ENCODE data around the gene KCNH4. TPM values are rescaled to one million over a fixed set of nuclear protein-coding genes. Genes with fewer than 3 reads are reported as not detected.
A peak's percentile ranks its signal among the peaks of the same experiment; 100 is the strongest.

Gene KCNH4
- total RNA-seq, 2 donors from 2014 or later = 0.33 to 2.5 TPM

- H3K4me1 Mint-ChIP-seq (ENCODE audit: low read depth in 2 of 2) = peaks cover 22 to 27% of the 10 kb centered on the region in 2 donors
- no peaks in the 10 kb centered on the region for H3K27me3 Mint-ChIP-seq
- H3K9me3 Mint-ChIP-seq = no peaks in the 10 kb centered on the region
- H3K27ac Mint-ChIP-seq = no peak overlapping the region
- H3K36me3 Mint-ChIP-seq = no peaks in the 10 kb centered on the region
- ATAC-seq (no peak), DNase-seq (ENCODE audit: low spot score) (no peak)
- H3K4me3 Mint-ChIP-seq = peak overlapping the region; percentile 55
Observed at GRCh38 chr17:42120161-42120769, 60.7 kb downstream of the KCNH4 start.

- no peaks in the 10 kb centered on the region for H3K9me3 Mint-ChIP-seq
- no peaks in the 10 kb centered on the region for H3K27me3 Mint-ChIP-seq
- ATAC-seq (no peak), DNase-seq (ENCODE audit: low spot score) (no peak)
- H3K4me1 Mint-ChIP-seq (ENCODE audit: low read depth in 2 of 2) = peaks cover 19 to 27% of the 10 kb centered on the region in 2 donors
- no peak overlapping the region for H3K27ac Mint-ChIP-seq
- no peak overlapping the region for H3K4me3 Mint-ChIP-seq
- no peaks in the 10 kb centered on the region for H3K36me3 Mint-ChIP-seq
Observed at GRCh38 chr17:42119301-42119700, 61.6 kb downstream of the KCNH4 start.

DNA sequence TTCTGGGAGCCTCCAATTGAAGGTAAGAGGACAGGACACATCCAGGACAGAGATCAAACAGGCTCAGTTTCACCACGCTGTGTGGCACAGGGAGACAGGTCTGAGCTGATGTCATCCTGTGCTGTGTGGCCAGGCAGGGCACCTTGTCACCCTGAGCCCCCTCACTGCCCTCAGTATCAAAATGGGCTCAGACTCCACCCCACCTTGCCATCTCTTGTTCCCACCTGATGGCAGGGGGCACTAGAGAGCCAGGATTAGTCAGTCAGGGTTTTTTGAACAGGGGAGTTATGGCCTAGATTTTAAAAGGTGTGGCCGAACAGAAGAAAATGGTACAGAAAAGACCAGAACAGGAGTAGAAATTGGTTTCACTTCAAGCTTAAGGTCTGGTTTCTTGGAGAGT is 62.4 kb downstream of the KCNH4 start:
- Mint-ChIP-seq H3K27ac (peak overlapping the region in 1 of 2 donors; percentile 33), H3K4me3 (peak overlapping the region; percentile 49), H3K36me3 (no peaks in the 10 kb centered on the region), H3K27me3 (no peaks in the 10 kb centered on the region), H3K9me3 (no peaks in the 10 kb centered on the region), H3K4me1 (ENCODE audit: low read depth in 2 of 2) (peaks cover 19 to 27% of the 10 kb centered on the region in 2 donors)
- DNase-seq (ENCODE audit: low spot score) (no peak), ATAC-seq (no peak)

- Mint-ChIP-seq H3K9me3 (no peaks in the 10 kb centered on the region), H3K27me3 (no peaks in the 10 kb centered on the region), H3K27ac (peak overlapping the region in 1 of 2 donors; percentile 33), H3K4me3 (no peak overlapping the region), H3K36me3 (no peaks in the 10 kb centered on the region), H3K4me1 (ENCODE audit: low read depth in 2 of 2) (peaks cover 19 to 27% of the 10 kb centered on the region in 2 donors)
- DNase-seq (ENCODE audit: low spot score) (no peak), ATAC-seq (no peak)
Observed at GRCh38 chr17:42118126-42118510, 62.8 kb downstream of the KCNH4 start.

- no peak for ATAC-seq
- Mint-ChIP-seq H3K4me1 (ENCODE audit: low read depth in 2 of 2) (peaks cover 23 to 30% of the 10 kb centered on the region in 2 donors), H3K27me3 (no peaks in the 10 kb centered on the region), H3K27ac (no peak overlapping the region), H3K36me3 (no peaks in the 10 kb centered on the region), H3K9me3 (no peaks in the 10 kb centered on the region), H3K4me3 (no peak overlapping the region)
- no peak for DNase-seq (ENCODE audit: low spot score)
Observed at GRCh38 chr17:42117397-42118125, 63.4 kb downstream of the KCNH4 start.

DNA sequence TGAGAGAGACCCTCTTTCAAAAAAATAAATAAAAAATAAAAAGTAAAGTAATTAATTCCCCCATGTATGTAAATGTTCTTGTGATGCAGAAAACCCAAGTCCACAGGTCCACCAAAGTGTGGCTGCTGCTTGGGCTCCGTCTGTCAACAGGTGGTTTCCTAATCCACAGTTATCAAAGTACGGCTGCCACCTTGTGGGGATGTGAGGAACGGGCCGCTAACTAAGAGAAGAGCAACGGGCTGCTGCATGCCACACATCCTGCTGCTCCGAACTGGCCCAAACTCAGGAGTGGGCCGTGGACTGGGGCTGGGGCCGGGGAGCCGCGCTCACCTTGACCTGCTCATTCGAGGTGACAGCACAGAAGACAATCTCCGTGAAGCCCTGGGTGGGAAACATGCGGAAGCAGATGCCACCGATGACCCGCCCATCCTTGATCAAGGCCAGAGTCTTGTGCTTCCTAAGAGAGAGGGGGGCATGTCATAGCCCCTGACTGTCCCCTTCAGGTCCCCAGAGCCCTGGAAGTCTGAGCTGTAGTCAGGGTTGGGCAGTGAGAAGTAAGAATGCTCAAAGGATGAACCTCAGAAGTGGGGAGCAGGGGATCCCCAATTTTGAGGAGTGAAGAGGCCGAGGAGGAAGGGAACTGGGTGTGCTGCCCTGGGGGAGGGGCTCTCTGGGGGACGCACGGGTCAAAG is 64.1 kb downstream of the KCNH4 start:
- peak overlapping the region in 1 of 2 donors; percentile 76 for H3K27ac Mint-ChIP-seq
- DNase-seq (ENCODE audit: low spot score) = peak; percentile 84

GRCh38 chr17:42114118-42114517 is 66.8 kb downstream of the KCNH4 start:
- no peaks in the 10 kb centered on the region for H3K27me3 Mint-ChIP-seq
- ATAC-seq = no peak
- H3K9me3 Mint-ChIP-seq = no peaks in the 10 kb centered on the region
- peaks cover 23 to 36% of the 10 kb centered on the region in 2 donors for H3K4me1 Mint-ChIP-seq (ENCODE audit: low read depth in 2 of 2)
- peak overlapping the region; percentile 35 for H3K27ac Mint-ChIP-seq
- no peak overlapping the region for H3K4me3 Mint-ChIP-seq
- H3K36me3 Mint-ChIP-seq = no peaks in the 10 kb centered on the region
- DNase-seq (ENCODE audit: low spot score) = no peak

More for the DNA sequence above, 64.1 kb downstream of the KCNH4 start:
- peaks cover 29 to 35% of the 10 kb centered on the region in 2 donors for H3K4me1 Mint-ChIP-seq (ENCODE audit: low read depth in 2 of 2)
- peak; percentile 41 to 46 for ATAC-seq
- no peaks in the 10 kb centered on the region for H3K9me3 Mint-ChIP-seq
- H3K4me3 Mint-ChIP-seq = no peak overlapping the region
- H3K27me3 Mint-ChIP-seq = no peaks in the 10 kb centered on the region
- no peaks in the 10 kb centered on the region for H3K36me3 Mint-ChIP-seq

- no peak for ATAC-seq
- no peak overlapping the region for H3K4me3 Mint-ChIP-seq
- no peaks in the 10 kb centered on the region for H3K9me3 Mint-ChIP-seq
- peaks cover 23 to 32% of the 10 kb centered on the region in 2 donors for H3K4me1 Mint-ChIP-seq (ENCODE audit: low read depth in 2 of 2)
- no peak for DNase-seq (ENCODE audit: low spot score)
- peak overlapping the region; percentile 94 to 96 for H3K27ac Mint-ChIP-seq
- no peaks in the 10 kb centered on the region for H3K27me3 Mint-ChIP-seq
- H3K36me3 Mint-ChIP-seq = no peaks in the 10 kb centered on the region
Observed at GRCh38 chr17:42113293-42114069, 67.5 kb downstream of the KCNH4 start.

- ATAC-seq (peak; percentile 86 to 87), DNase-seq (ENCODE audit: low spot score) (peak; percentile 89)
- no peaks in the 10 kb centered on the region for H3K27me3 Mint-ChIP-seq
- H3K4me3 Mint-ChIP-seq = peak within 1 kb of the TSS; percentile 82
- H3K27ac Mint-ChIP-seq = peak within 1 kb of the TSS; percentile 94 to 96
- H3K36me3 Mint-ChIP-seq = no peaks in the 10 kb centered on the region
- H3K4me1 Mint-ChIP-seq (ENCODE audit: low read depth in 2 of 2) = peaks cover 31% of the 10 kb centered on the region in 2 donors
- no peaks in the 10 kb centered on the region for H3K9me3 Mint-ChIP-seq
Observed at GRCh38 chr17:42112552-42113176, 68.3 kb downstream of the KCNH4 start, which contains the start of gene DHX58. Gene DHX58 (minus strand): TSS chr17:42112714. CDS start chr17:42111892, 822 bp downstream.

- no peak for DNase-seq (ENCODE audit: low spot score)
- Mint-ChIP-seq H3K36me3 (no peaks in the 10 kb centered on the region), H3K4me1 (ENCODE audit: low read depth in 2 of 2) (peaks cover 29 to 32% of the 10 kb centered on the region in 2 donors), H3K27me3 (no peaks in the 10 kb centered on the region), H3K9me3 (no peaks in the 10 kb centered on the region), H3K4me3 (peak overlapping the region; percentile 82), H3K27ac (peak overlapping the region; percentile 94 to 96)
- peak; percentile 1 to 48 for ATAC-seq
Observed at GRCh38 chr17:42111871-42112551, 68.9 kb downstream of the KCNH4 start.

DNA sequence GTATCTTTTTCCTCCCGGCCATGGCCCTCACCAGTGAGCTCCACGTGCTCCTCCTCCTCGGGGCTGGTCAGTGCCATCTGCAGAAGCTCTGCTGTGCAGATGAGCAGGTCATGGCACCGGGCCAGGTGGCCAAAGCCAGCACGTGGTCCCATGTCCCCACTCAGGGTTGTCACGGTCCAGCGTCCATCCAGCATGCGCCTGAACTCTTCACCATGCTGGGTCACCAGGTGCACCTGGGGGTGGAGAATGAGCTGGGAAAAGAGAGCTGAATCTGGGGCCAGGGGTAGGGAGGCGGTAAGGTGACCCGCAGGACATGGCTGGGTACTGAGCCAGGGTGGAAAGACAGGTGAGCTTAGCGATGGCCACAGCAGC is 69.7 kb downstream of the KCNH4 start:
- DNase-seq (ENCODE audit: low spot score) (no peak), ATAC-seq (no peak)
- no peak overlapping the region for H3K4me3 Mint-ChIP-seq
- no peaks in the 10 kb centered on the region for H3K27me3 Mint-ChIP-seq
- H3K27ac Mint-ChIP-seq = peak overlapping the region in 1 of 2 donors; percentile 96
- peaks cover 22 to 27% of the 10 kb centered on the region in 2 donors for H3K4me1 Mint-ChIP-seq (ENCODE audit: low read depth in 2 of 2)
- H3K36me3 Mint-ChIP-seq = no peaks in the 10 kb centered on the region
- no peaks in the 10 kb centered on the region for H3K9me3 Mint-ChIP-seq

- no peak for ATAC-seq
- H3K4me3 Mint-ChIP-seq = peak overlapping the region; percentile 58
- no peak for DNase-seq (ENCODE audit: low spot score)
- H3K27me3 Mint-ChIP-seq = no peaks in the 10 kb centered on the region
- H3K4me1 Mint-ChIP-seq (ENCODE audit: low read depth in 2 of 2) = peaks cover 16 to 26% of the 10 kb centered on the region in 2 donors
- no peaks in the 10 kb centered on the region for H3K9me3 Mint-ChIP-seq
- peak overlapping the region; percentile 11 to 96 for H3K27ac Mint-ChIP-seq
- no peaks in the 10 kb centered on the region for H3K36me3 Mint-ChIP-seq
Observed at GRCh38 chr17:42110301-42111264, 70.4 kb downstream of the KCNH4 start.
